ENCODE results near the gene FBXL7.

Gene FBXL7

DNA sequence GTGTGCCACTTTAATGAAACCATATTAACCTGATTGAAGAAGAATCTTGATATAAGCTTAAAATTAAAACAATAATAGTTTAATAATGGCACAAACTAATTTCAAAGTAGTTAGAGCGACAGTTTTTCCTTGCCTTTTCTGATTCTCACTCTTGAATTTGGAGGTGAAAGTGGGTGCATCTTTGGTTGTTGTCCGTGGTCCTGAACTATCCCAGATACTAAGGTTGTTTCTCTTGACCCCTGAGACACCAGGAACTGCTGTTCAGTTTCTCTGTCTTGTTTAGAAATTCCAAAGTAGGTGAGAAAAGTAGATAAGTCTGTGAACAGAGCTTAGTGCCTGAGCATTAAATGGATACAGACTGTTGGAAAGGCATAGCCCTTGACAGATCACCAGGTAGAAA, 274.7 kb downstream of the FBXL7 start:
- Histone ChIP-seq H3K36me3 (ENCODE audit: control insufficient read depth, insufficient read depth, low read length) (no peaks in the 10 kb centered on the region), H3K27me3 (replicated peaks; ENCODE audit: control insufficient read depth, insufficient read depth, low read length) (no peaks in the 10 kb centered on the region), H3K4me3 (replicated peaks; ENCODE audit: low read depth, low read length) (no peak overlapping the region)
- TF ChIP-seq, protein P1, sequence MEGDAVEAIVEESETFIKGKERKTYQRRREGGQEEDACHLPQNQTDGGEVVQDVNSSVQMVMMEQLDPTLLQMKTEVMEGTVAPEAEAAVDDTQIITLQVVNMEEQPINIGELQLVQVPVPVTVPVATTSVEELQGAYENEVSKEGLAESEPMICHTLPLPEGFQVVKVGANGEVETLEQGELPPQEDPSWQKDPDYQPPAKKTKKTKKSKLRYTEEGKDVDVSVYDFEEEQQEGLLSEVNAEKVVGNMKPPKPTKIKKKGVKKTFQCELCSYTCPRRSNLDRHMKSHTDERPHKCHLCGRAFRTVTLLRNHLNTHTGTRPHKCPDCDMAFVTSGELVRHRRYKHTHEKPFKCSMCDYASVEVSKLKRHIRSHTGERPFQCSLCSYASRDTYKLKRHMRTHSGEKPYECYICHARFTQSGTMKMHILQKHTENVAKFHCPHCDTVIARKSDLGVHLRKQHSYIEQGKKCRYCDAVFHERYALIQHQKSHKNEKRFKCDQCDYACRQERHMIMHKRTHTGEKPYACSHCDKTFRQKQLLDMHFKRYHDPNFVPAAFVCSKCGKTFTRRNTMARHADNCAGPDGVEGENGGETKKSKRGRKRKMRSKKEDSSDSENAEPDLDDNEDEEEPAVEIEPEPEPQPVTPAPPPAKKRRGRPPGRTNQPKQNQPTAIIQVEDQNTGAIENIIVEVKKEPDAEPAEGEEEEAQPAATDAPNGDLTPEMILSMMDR (IDR thresholded peaks at IDR 0.05; ENCODE audit: insufficient read depth, low read length, poor library complexity, severe bottlenecking) = no peak
- DNase-seq (ENCODE audit: extremely low read depth, insufficient read length) = no peak

DNA sequence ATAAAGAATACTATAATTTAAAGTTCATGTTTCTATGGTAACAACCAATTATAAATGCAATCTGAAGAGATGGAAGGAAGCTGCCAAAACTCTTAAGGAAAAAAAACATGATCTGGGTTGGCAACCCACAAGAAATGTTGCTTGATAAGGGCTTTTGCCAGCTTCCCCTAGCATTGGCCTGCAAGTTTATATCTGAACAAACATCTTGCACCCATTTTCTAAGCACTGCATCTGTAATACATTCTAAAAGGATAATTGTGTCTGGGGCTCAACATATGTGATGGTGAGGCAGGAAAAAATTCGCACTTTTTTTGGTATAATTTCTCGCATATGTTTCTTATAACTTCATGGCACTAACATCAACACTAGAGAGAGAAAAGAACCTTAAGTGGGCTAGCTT, 276.4 kb downstream of the FBXL7 start:
- DNase-seq (ENCODE audit: extremely low read depth, insufficient read length) = no peak
- Histone ChIP-seq H3K27me3 (replicated peaks; ENCODE audit: control insufficient read depth, insufficient read depth, low read length) (no peaks in the 10 kb centered on the region), H3K36me3 (ENCODE audit: control insufficient read depth, insufficient read depth, low read length) (no peaks in the 10 kb centered on the region), H3K4me3 (replicated peaks; ENCODE audit: low read depth, low read length) (no peak overlapping the region)
- TF ChIP-seq, protein P1 (IDR thresholded peaks at IDR 0.05; ENCODE audit: insufficient read depth, low read length, poor library complexity, severe bottlenecking) = no peak

DNA sequence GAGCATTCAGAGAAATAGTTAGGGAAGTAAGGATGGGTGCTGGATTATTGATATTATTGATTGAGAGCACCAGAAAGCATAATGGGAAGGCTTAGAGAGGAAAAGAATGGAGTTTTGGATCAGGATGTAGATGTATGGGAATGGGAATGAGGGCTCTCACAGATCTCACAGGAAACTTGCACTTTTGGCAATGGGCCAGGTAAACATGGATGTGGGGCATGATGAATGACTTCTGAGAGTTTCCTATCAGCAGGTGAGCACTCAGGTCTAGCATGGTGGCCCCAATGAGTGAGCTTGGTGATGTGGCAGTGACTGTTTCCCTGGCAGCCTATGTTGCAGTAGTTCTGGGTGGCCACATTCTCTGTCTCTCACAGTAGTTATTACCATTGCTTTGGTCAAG, 283.8 kb downstream of the FBXL7 start:
- TF ChIP-seq, protein P1 (IDR thresholded peaks at IDR 0.05; ENCODE audit: insufficient read depth, low read length, poor library complexity, severe bottlenecking) = no peak
- Histone ChIP-seq H3K36me3 (ENCODE audit: control insufficient read depth, insufficient read depth, low read length) (no peaks in the 10 kb centered on the region), H3K4me3 (replicated peaks; ENCODE audit: low read depth, low read length) (no peak overlapping the region), H3K27me3 (replicated peaks; ENCODE audit: control insufficient read depth, insufficient read depth, low read length) (no peaks in the 10 kb centered on the region)
- no peak for DNase-seq (ENCODE audit: extremely low read depth, insufficient read length)

DNA sequence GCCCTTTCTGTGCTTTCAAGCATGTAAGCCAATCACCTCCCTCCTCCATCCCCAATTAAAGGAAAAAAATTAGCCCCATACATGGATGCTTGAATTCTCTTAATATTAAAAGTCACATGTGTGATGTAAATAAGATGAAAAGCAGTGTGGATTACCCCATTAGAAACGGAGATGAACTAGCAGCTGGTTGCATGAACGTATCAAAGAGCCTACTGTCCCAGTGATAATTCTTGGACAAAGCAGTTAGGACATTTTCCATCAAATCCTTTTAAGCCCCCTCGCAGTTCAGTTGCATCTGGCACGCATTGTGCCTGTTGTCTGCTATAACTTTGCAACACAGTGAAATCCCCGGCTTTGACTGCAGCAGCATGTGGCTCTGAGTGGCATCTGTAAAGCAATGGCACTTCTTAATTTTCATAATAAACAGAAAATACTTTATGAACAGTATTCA, 285.6 kb downstream of the FBXL7 start:
- Histone ChIP-seq H3K36me3 (ENCODE audit: control insufficient read depth, insufficient read depth, low read length) (no peaks in the 10 kb centered on the region), H3K27me3 (replicated peaks; ENCODE audit: control insufficient read depth, insufficient read depth, low read length) (no peaks in the 10 kb centered on the region), H3K4me3 (replicated peaks; ENCODE audit: low read depth, low read length) (no peak overlapping the region)
- DNase-seq (ENCODE audit: extremely low read depth, insufficient read length) = no peak
- TF ChIP-seq, protein P1 (IDR thresholded peaks at IDR 0.05; ENCODE audit: insufficient read depth, low read length, poor library complexity, severe bottlenecking) = no peak

DNA sequence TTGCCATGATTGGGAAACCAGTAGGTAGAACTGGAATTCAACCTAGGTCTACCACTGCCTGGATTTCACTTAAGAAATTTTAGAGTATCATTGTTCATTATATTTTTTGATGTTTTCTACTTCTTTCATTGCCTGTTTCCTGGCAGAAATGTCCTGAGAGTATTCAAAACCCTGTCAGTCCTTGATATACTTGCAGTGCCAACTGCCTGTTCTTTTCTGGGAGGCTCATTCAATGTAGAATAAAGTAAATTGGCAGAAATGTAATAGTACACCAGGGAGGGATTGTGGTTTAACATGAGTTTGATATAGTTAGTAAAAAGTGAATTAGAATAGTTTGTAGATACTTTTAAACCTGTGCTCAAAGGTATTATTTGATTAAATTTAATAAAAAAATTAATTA, 286.3 kb downstream of the FBXL7 start:
- TF ChIP-seq, protein P1 (IDR thresholded peaks at IDR 0.05; ENCODE audit: insufficient read depth, low read length, poor library complexity, severe bottlenecking) = no peak
- Histone ChIP-seq H3K4me3 (replicated peaks; ENCODE audit: low read depth, low read length) (no peak overlapping the region), H3K27me3 (replicated peaks; ENCODE audit: control insufficient read depth, insufficient read depth, low read length) (no peaks in the 10 kb centered on the region), H3K36me3 (ENCODE audit: control insufficient read depth, insufficient read depth, low read length) (no peaks in the 10 kb centered on the region)
- DNase-seq (ENCODE audit: extremely low read depth, insufficient read length) = no peak

DNA sequence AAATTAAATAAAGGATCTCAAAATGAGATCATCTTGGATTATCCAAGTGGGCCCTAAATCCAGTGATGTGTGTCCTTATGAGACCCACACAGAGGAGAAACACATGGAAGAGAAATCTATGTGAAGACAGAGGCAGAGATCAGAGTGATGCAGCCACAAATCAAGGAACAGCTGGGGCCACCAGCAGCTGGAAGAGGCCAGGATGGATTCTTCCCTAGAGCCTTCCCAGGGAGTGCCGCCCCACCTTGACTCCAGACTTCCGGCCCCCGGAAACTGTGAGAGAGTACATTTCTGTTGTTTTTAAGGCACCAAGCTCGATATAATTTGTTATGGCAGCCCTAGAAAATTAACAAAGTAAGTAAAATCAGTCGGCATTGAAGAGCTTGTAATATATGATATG, 286.9 kb downstream of the FBXL7 start:
- Histone ChIP-seq H3K27me3 (replicated peaks; ENCODE audit: control insufficient read depth, insufficient read depth, low read length) (no peaks in the 10 kb centered on the region), H3K4me3 (replicated peaks; ENCODE audit: low read depth, low read length) (no peak overlapping the region), H3K36me3 (ENCODE audit: control insufficient read depth, insufficient read depth, low read length) (no peaks in the 10 kb centered on the region)
- no peak for DNase-seq (ENCODE audit: extremely low read depth, insufficient read length)
- TF ChIP-seq, protein P1 (IDR thresholded peaks at IDR 0.05; ENCODE audit: insufficient read depth, low read length, poor library complexity, severe bottlenecking) = no peak
